Inferior parietal cortex (tissue), 1 donor: ENCODE data around the gene A4GNT.
"Not testable (repeated sequence)": the region's sequence is repeated elsewhere in the genome, so short reads cannot be mapped to it uniquely, and the experiment has no call there.

Source experiments
- DNase-seq: peaks from one replicate; pipeline ENCODE4 v3.0.0-alpha.2; 2016; ENCODE audit errors: extremely low spot score

The A4GNT gene

DNA sequence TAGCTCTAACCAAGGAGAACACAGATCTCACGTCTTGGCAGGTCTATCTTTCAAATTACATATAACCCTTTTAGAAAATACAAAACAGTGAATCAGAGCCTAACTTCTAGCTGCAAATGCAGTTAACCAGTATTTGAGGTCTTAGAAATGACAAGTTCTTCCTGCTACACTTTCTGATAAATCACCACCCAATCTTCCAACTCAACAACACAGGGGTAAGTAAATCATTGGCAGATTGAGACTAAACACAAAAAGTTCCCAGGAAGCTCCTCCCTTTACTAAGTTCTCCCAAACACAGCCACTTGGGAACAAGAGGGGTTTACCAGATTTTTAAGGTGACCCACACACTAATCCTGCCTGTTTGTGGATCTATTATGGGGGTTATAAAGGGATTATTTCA lies at the start of gene A4GNT:
Gene A4GNT, minus strand, starts transcription at position 152 of the 400 bp plus-strand sequence. CDS start 1,134 bp downstream, outside the sequence.
- no peak for DNase-seq

DNA sequence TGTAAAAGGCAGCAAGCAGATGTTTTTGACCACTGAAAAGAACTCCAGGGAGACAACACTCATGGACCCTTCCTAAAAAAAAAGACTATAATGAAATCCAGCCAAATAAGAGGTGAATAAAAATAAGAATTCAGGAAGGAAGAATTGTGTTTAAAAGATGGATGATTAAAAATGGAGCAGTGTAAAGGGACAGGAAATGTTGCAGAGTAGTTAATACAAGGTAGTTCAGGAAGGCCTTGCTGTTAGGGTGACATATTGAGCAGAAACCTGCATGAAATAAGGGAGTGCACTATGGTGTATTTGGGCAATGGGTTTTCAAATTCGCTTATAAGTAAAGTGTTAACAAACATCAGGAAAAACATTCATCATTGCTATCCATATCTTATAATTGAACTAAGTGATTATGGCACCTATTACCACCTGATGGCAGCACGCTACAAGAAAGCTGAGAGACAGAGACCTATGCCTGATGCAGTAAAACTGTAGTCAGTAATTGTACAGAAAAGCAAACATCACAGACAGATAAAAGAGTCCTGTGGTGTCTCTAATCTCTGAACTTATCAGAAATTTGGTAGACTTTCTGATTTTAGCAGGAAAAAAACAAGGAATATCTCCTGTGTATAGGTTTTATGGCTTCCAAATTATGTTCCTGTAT lies 48.3 kb upstream of the A4GNT start:
- peak; percentile 39 for DNase-seq

- peak; percentile 87 for DNase-seq
Measured at GRCh38 chr3:138174421-138175131, 42.4 kb upstream of the A4GNT start, which contains the start of gene DBR1. Gene DBR1, minus strand, starts transcription at chr3:138174921. Its CDS starts 126 bp downstream, at chr3:138174795.

- DNase-seq: peak; percentile 30
Measured at GRCh38 chr3:138173769-138174420, 41.7 kb upstream of the A4GNT start.

GRCh38 chr3:138172625-138173024 lies 40.4 kb upstream of the A4GNT start:
- no peak for DNase-seq

DNA sequence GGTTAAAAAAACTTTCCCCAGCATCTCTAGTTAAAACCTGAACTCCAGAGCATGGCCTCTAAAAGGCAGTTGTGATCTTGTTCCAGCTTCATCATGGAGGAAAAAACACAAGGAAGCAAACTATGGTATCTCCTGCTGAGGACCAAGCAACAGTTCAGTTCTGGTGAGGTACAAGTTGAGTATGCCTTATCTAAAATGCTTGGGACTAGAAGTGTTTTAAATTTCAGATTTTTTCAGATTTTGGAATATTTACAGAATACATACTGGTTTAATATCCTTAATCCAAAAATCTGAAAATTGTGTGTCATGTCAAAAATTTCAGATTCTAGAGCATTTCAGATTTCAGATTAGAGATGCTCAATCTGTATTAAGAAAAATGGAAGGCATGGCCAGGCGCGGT lies 32.9 kb upstream of the A4GNT start:
- no peak for DNase-seq

GRCh38 chr3:138157743-138158142 lies 25.6 kb upstream of the A4GNT start:
- no peak for DNase-seq

DNA sequence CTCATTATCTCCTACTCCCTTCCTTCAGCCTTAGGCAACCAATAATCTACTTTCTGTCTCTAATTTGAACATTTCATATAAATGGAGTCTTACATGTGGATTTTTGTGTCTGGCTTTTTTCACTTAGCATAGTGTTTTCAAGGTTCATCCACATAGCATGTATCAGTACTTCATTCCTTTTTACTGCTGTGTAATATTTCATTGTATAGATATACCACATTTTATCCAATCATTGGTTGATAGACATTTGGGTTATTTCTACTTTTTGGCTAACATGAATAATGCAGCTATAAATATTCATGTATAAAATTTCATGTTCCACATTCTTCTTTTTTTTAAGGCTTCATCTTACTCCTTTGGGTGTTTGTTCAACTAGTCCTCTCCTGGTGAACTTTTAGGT lies 22.3 kb upstream of the A4GNT start:
- DNase-seq: no peak

GRCh38 chr3:138148503-138148902 lies 16.3 kb upstream of the A4GNT start:
- DNase-seq: no peak

- DNase-seq: not testable (repeated sequence)
Measured at GRCh38 chr3:138142181-138142580, 10.0 kb upstream of the A4GNT start.

GRCh38 chr3:138140940-138141339 lies 8.8 kb upstream of the A4GNT start:
- DNase-seq: no peak

GRCh38 chr3:138139691-138140090 lies 7.5 kb upstream of the A4GNT start:
- DNase-seq: no peak

GRCh38 chr3:138137861-138138260 lies 5.7 kb upstream of the A4GNT start:
- no peak for DNase-seq

DNA sequence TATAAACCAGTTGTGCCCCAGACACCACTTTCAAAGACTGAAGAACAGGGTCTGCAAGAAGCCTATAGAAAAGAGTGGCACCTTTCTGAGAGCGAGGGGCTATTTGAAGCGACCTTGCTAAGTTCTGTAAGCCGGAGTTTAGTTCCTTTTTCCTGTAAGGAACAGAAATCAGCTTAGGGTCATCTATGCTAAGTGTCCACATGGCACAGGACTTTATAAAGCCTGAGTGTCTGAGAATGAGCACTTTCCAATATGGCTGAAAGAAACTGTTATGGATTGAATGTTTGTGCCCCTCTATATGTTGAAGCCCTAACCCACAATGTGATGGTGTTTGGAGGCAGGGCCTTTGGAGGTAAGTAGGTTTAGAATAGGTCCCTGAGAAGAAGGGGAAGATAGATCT lies 4.0 kb upstream of the A4GNT start:
- DNase-seq: no peak

GRCh38 chr3:138135833-138136194 lies 3.6 kb upstream of the A4GNT start:
- no peak for DNase-seq

DNA sequence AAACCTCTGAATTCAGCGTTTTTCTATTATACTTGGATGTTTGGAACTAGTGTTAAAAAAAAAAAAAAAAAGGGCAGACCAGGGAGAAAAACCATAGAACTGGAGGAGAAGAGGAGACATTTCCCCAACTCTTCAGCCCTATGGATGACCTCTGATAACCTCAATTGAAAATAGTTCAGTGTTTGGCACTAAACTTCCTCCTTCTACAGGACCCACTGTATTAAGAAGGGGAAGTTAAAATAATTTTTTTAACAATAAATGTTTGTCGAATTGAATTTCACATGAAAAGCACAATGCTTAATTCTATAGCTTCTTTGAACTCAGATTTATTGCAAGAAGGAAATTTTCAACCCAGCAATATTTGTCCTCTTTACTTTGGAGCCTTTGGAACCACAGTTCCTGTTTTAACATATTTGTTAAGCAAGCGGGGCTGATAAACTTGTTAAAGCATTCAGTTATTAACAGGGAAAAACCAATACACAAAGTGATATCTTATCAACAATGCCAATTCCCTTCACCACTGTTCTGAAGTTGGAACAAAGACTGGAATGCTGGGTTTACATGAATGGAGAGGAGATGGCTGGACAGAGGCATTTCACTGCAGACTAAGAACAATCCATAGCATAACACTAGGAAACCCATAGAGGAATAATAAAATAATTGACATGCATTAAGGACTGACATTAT lies 3.1 kb upstream of the A4GNT start:
- DNase-seq: no peak

DNA sequence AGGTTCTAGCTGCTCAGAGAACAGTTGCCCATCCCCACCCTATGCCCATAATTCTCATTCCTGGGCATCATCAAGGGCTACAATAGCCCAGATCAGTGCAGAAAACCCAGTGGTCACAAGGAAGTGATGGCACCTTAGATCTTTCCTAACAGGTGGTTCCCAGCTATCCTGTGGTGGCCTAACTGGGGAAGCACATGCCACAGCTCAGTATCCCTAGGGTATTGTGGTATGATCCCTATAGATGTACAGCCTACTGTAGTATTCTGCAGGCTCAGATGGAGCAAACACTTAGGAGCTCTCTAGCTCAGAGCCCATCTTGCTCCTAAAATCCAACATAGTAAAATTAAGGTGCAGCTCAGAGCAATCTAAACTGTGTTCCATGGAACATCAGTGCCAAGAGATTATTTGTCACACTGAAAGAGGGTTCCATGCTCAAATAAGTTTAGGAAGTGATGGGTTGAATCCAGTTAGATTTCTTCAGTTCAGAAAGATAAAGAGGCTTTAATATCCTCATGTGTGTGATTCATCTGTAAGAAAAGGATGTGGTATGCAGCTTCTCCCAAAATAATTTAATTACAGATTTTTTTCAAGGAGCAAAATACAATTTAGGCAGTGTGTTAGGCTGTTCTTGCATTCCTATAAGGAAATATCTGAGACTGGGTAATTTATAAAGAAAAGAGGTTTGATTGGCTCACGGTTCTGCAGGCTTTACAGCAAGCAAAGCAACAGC lies 4.4 kb downstream of the A4GNT start:
- no peak for DNase-seq

GRCh38 chr3:138125548-138126221 lies 6.5 kb downstream of the A4GNT start:
- no peak for DNase-seq

GRCh38 chr3:138124706-138125355 lies 7.4 kb downstream of the A4GNT start:
- DNase-seq: no peak

DNA sequence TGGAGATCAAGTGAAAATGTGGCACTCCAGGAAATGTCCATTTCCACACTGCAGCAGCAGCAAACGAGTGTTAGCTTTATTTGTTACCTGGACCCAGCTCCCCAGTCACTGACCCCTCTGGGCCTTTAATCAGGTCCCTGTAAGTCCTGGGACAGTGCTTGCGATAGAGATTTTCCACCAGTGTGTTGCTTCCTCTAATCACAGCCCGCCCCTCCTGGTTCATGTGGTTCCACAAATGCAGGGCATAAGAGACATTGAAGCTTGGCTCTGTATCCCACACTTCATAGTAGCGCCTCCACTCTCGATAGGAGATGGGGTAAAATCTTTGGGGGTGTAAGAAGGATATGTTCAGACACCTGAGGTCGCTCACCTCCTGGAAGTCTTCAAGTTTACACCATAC lies 8.0 kb downstream of the A4GNT start:
- no peak for DNase-seq

DNA sequence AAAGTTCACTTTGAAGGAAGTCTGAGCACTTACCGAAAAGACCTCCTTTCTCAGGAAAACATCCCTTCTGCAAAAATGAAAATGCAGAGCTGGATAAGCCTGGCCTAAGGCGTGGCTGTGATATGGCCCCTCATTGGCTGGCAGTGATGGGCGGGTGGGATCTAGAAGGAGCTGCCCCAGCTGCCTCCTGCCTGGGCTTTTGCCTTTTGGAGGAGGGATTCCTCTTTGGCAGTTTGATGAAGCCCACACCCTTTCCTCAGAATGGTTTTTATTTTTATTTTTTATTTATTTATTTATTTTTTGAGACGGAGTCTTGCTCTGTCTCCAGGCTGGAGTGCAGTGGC lies 12.8 kb downstream of the A4GNT start:
- no peak for DNase-seq
